IMR-90 (cell line): Measurements from ENCODE around the gene AMBN. TPM values are rescaled to one million over a fixed set of nuclear protein-coding genes. Genes with fewer than 3 reads are reported as not detected.
"Not testable (repeated sequence)": the region's sequence is repeated elsewhere in the genome, so short reads cannot be mapped to it uniquely, and the experiment has no call there.

ENCODE experiments used
- ATAC-seq: fragments of 200-7000 bp; cut with Tn5 transposase; 2 replicates; pipeline ENCODE4 v1.9.1; 2020; ENCODE audit warnings: low read depth, mild to moderate bottlenecking, moderate library complexity
- BruUV-seq: library from RNA; stranded (reverse); fragments of 400-500 nt; replicated peaks from 2 replicates; lab custom pipeline; 2021; lab: Mats Ljungman, UMichigan
- CTCF ChIA-PET: fragments of 300-600 bp; formaldehyde crosslinking; extraction: SDS; loops from one replicate; lab custom pipeline; 2021; ENCODE audit warnings: antibody characterized with exemption; lab: Yijun Ruan, JAX
- POLR2A ChIA-PET: fragments of 300-600 bp; sonication (Branson Sonifier 250); formaldehyde crosslinking; loops from one replicate; lab custom pipeline; 2022; ENCODE audit warnings: antibody characterized with exemption; ENCODE audit not compliant: unreplicated experiment; lab: Charles Lee
- DNase-seq: peaks from one replicate; pipeline ENCODE4 v3.0.0; 2013
- H2AFZ ChIP-seq: replicated peaks from 2 replicates; pipeline ENCODE3; 2013; ENCODE audit warnings: low read length, mild to moderate bottlenecking; ENCODE audit not compliant: poor library complexity
- H2AK5ac ChIP-seq: 2 replicates; pipeline ENCODE4 v1.6.1; 2013; ENCODE audit warnings: low read depth, low read length, inconsistent platforms
- H2AK9ac ChIP-seq: replicated peaks from 2 replicates; pipeline ENCODE3; 2013; ENCODE audit warnings: mild to moderate bottlenecking, low read depth, low read length, moderate library complexity; ENCODE audit not compliant: poor library complexity
- H2BK120ac ChIP-seq: 2 replicates; pipeline ENCODE4 v1.6.1; 2013; ENCODE audit warnings: low read depth, low read length, inconsistent platforms
- H2BK15ac ChIP-seq: 3 replicates; pipeline ENCODE4 v1.6.1; 2013; ENCODE audit warnings: low read depth, low read length, inconsistent platforms
- H2BK20ac ChIP-seq: 2 replicates; pipeline ENCODE4 v1.6.1; 2013; ENCODE audit warnings: low read depth, mild to moderate bottlenecking, inconsistent platforms, low read length, moderate library complexity
- H2BK5ac ChIP-seq: 2 replicates; pipeline ENCODE4 v1.6.1; 2013; ENCODE audit warnings: mild to moderate bottlenecking, low read depth, low read length, inconsistent platforms; ENCODE audit not compliant: poor library complexity, severe bottlenecking
- H3K14ac ChIP-seq: replicated peaks from 2 replicates; pipeline ENCODE4 v1.6.1; 2013; ENCODE audit warnings: low read depth, low read length, inconsistent platforms
- H3K18ac ChIP-seq: 2 replicates; pipeline ENCODE4 v1.6.1; 2013; ENCODE audit warnings: low read depth, low read length, control low read depth
- H3K23ac ChIP-seq: 2 replicates; pipeline ENCODE4 v1.6.1; 2013; ENCODE audit warnings: low read depth, low read length, inconsistent platforms
- H3K27ac ChIP-seq: 2 replicates; pipeline ENCODE4 v1.5.1; 2013; ENCODE audit warnings: mild to moderate bottlenecking, control low read depth, low read length; ENCODE audit not compliant: insufficient read depth
- H3K27me3 ChIP-seq: 2 replicates; pipeline ENCODE4 v1.6.1; 2013; ENCODE audit warnings: low read length; ENCODE audit not compliant: control insufficient read depth, insufficient read depth
- H3K36me3 ChIP-seq: 2 replicates; pipeline ENCODE4 v1.6.1; 2013; ENCODE audit warnings: low read length, mixed read lengths; ENCODE audit not compliant: control insufficient read depth, insufficient read depth
- H3K4ac ChIP-seq: 2 replicates; pipeline ENCODE4 v1.6.1; 2013; ENCODE audit warnings: low read depth, low read length, inconsistent platforms
- H3K4me1 ChIP-seq: 2 replicates; pipeline ENCODE4 v1.6.1; 2013; ENCODE audit warnings: low read length, mixed read lengths; ENCODE audit not compliant: control insufficient read depth, insufficient read depth
- H3K4me2 ChIP-seq: 2 replicates; pipeline ENCODE4 v1.6.1; 2013; ENCODE audit warnings: low read depth, mild to moderate bottlenecking, control low read depth, low read length, moderate library complexity
- H3K4me3 ChIP-seq: 2 replicates; pipeline ENCODE4 v1.5.1; 2013; ENCODE audit warnings: low read depth, mild to moderate bottlenecking, control low read depth, low read length, moderate library complexity; ENCODE audit not compliant: insufficient read depth
- H3K56ac ChIP-seq: 2 replicates; pipeline ENCODE4 v1.6.1; 2013; ENCODE audit warnings: low read length, inconsistent platforms; ENCODE audit not compliant: insufficient read depth; ENCODE audit errors: extremely low read depth
- H3K79me1 ChIP-seq, 2 experiments: 2 replicates each; pipeline ENCODE4 v1.6.1; 2013; ENCODE audit warnings: low read length in 2 of 2, inconsistent platforms in 1 of 2, low read depth in 1 of 2
- H3K9ac ChIP-seq: 2 replicates; pipeline ENCODE4 v1.6.1; 2013; ENCODE audit warnings: low read depth, low read length, control low read depth
- H3K9me1 ChIP-seq: 2 replicates; pipeline ENCODE4 v1.6.1; 2013; ENCODE audit warnings: low read length, inconsistent platforms; ENCODE audit not compliant: insufficient read depth
- H3K9me3 ChIP-seq: 2 replicates; pipeline ENCODE4 v1.6.1; 2013; ENCODE audit warnings: low read length; ENCODE audit not compliant: control insufficient read depth, insufficient read depth
- H4K20me1 ChIP-seq: 2 replicates; pipeline ENCODE4 v1.6.1; 2013; ENCODE audit warnings: low read length, inconsistent platforms; ENCODE audit not compliant: insufficient read depth
- H4K5ac ChIP-seq: 2 replicates; pipeline ENCODE4 v1.6.1; 2013; ENCODE audit warnings: mild to moderate bottlenecking, low read depth, low read length, control low read depth
- H4K8ac ChIP-seq, 2 experiments: 2 replicates each; pipeline ENCODE4 v1.6.1; 2013; ENCODE audit warnings: low read depth in 2 of 2, low read length in 2 of 2, control low read depth in 1 of 2, inconsistent platforms in 1 of 2
- H4K91ac ChIP-seq: 2 replicates; pipeline ENCODE4 v1.6.1; 2013; ENCODE audit warnings: low read depth, low read length, inconsistent platforms; ENCODE audit not compliant: insufficient read depth
- POLR2A ChIP-seq: IDR thresholded peaks from 2 replicates; pipeline ENCODE4 v1.6.1; 2012; ENCODE audit warnings: mild to moderate bottlenecking, low read depth, low read length
- RAD21 ChIP-seq: IDR thresholded peaks from 2 replicates; pipeline ENCODE4 v1.6.1; 2012; ENCODE audit warnings: low read length, improper control_type of control experiment
- SMC3 ChIP-seq: fragments of 150-350 bp; IDR thresholded peaks from 2 replicates; pipeline ENCODE4 v1.6.1; 2016; ENCODE audit warnings: low read depth, mild to moderate bottlenecking, antibody characterized with exemption, low read length, moderate library complexity
- WGBS, 2 experiments: methylation state at CpG; one replicate each; pipeline versions ENCODE4 v1.1.5 to v1.1.7; 2013; ENCODE audit warnings: missing lambda C conversion rate in 2 of 2; ENCODE audit not compliant: insufficient read length in 1 of 2; ENCODE audit errors: extremely low coverage in 2 of 2; 5-methylcytosine and 5-hydroxymethylcytosine counted together
- dilution Hi-C: fragments of 300-500 bp; cut with HindIII; formaldehyde crosslinking; loops from one replicate; pipeline ENCODE4 v1.14.3; 2018; ENCODE audit warnings: low sequenced_read_pairs; ENCODE audit not compliant: unreplicated experiment
- in situ Hi-C: fragments of 300-500 bp; cut with MboI; formaldehyde crosslinking; loops from 3 replicates; pipeline ENCODE4 v1.14.3; 2019; ENCODE audit warnings: low sequenced_read_pairs, inconsistent platforms, mixed read lengths
- intact Hi-C: fragments of 100-400 bp; cut with micrococcal nuclease; formaldehyde crosslinking; loops from 2 replicates; pipeline ENCODE4 v1.10.0; 2022
- polyA plus RNA-seq, 3 experiments: library from polyadenylated mRNA; depleted of rRNA; stranded (reverse); fragments of >200 nt; gene quantifications; 2 replicates each; pipeline ENCODE4 v1.2.3, GENCODE V29; 2012; ENCODE audit warnings: low replicate concordance in 1 of 3
- total RNA-seq: library from RNA; depleted of rRNA; stranded (reverse); fragments of >200 nt; gene quantifications from 2 replicates; pipeline ENCODE4 v1.2.3, GENCODE V29; 2012
- TF ChIP-seq, protein P1 (sequence below): fragments of 150-350 bp; IDR thresholded peaks from 2 replicates; pipeline ENCODE4 v1.6.1; 2017; ENCODE audit warnings: mild to moderate bottlenecking, antibody characterized with exemption, low read length, low read depth

The AMBN gene
- total and polyA plus RNA-seq, 2 of the 4 experiments (the other 2 are of a cell fraction) = not detected

DNA sequence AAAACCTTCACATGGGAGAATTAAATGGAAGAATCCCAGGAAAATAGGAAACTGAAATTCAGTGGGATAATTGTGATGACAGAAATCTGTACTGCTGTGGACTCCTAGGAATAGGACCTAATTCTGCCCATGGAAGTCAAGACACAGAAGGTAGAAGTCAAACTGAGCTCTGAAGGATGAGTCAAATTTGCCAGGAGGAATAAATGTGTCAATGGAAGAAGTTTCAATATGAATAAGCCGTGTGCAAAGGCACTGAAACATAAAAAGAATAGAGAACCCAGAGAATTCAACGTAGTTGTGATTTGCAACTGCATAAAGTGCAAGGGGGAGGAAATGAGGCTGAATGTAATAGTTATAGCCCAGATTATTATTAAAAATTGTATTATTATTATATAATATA is 48.1 kb downstream of the AMBN start:
- Histone ChIP-seq H3K4me1 (peaks cover 3% of the 10 kb centered on the region; the same call in 1 of the 2 replicates), H3K56ac (no peak overlapping the region), H3K4ac (no peak overlapping the region), H3K79me1 (no peaks in the 10 kb centered on the region), H3K27ac (no peak overlapping the region), H4K91ac (no peak overlapping the region), H2BK15ac (no peak overlapping the region), H3K4me3 (no peak overlapping the region), H2BK120ac (no peak overlapping the region), H4K8ac (no peak overlapping the region), H3K9me1 (no peaks in the 10 kb centered on the region), H2BK20ac (no peak overlapping the region), H2BK5ac (no peak overlapping the region), H3K18ac (no peak overlapping the region), H3K4me2 (no peak overlapping the region), H2AFZ (no peak overlapping the region), H3K9ac (no peak overlapping the region), H3K23ac (no peak overlapping the region), H2AK5ac (no peak overlapping the region), H3K27me3 (no peaks in the 10 kb centered on the region; the same call in 1 of the 2 replicates), H2AK9ac (no peak overlapping the region), H3K36me3 (no peaks in the 10 kb centered on the region), H3K14ac (no peak overlapping the region), H4K5ac (no peak overlapping the region), H4K20me1 (no peaks in the 10 kb centered on the region), H3K9me3 (no peaks in the 10 kb centered on the region)
- ATAC-seq = no peak
- no peak for DNase-seq
- no peak for TF ChIP-seq POLR2A
- TF ChIP-seq, protein P1, sequence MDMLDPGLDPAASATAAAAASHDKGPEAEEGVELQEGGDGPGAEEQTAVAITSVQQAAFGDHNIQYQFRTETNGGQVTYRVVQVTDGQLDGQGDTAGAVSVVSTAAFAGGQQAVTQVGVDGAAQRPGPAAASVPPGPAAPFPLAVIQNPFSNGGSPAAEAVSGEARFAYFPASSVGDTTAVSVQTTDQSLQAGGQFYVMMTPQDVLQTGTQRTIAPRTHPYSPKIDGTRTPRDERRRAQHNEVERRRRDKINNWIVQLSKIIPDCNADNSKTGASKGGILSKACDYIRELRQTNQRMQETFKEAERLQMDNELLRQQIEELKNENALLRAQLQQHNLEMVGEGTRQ = no peak
- TF ChIP-seq RAD21 = no peak
- TF ChIP-seq SMC3 = no peak
- in situ Hi-C loops = loop anchor here (25.0 kb wide), 1 partner anchor 922 kb away; no protein-coding TSS in a partner anchor
- dilution Hi-C loops = no loop called here
- 60% methylated on average over 1 of the region's 2 CpGs; no CpG with 5 or more reads in 1 of the 2 experiments for WGBS, 2 experiments
- BruUV-seq = no TSS peak
- ChIA-PET CTCF (no interaction called here), POLR2A (no interaction called here)
- intact Hi-C loops = no loop called here

DNA sequence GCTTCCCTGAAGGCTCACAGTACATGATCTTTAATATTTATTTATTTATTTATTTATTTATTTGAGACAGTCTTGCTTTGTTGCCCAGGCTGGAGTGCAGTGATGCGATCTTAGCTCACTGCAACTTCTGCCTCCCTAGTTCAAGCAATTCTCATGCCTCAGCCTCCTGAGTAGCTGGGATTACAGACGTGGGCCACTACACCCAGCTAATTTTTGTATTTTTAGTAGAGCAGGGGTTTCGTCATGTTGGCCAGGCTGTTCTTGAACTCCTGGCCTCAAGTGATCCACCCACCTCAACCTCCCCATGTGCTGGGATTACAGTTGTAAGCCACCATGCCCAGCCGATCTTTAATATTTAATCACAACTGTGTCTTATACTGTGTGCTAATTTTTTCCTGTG is 58.7 kb downstream of the AMBN start:
- H3K27me3 ChIP-seq, H3K79me1 ChIP-seq, H3K4ac ChIP-seq, H3K36me3 ChIP-seq, H2AK9ac ChIP-seq, H3K18ac ChIP-seq, H4K20me1 ChIP-seq, dilution Hi-C loops, H3K9ac ChIP-seq, H4K8ac ChIP-seq, H3K14ac ChIP-seq, POLR2A ChIA-PET, H2BK120ac ChIP-seq, H2AK5ac ChIP-seq, H4K91ac ChIP-seq, H3K56ac ChIP-seq, CTCF ChIA-PET, BruUV-seq, H3K23ac ChIP-seq, H2BK20ac ChIP-seq, ATAC-seq, H3K9me3 ChIP-seq, H3K9me1 ChIP-seq, H2BK5ac ChIP-seq, H4K5ac ChIP-seq, H3K27ac ChIP-seq, intact Hi-C loops, H2AFZ ChIP-seq, H3K4me2 ChIP-seq, H3K4me3 ChIP-seq, in situ Hi-C loops, H2BK15ac ChIP-seq, H3K4me1 ChIP-seq, DNase-seq: not testable (repeated sequence)
- no CpG with 5 or more reads among the region's 4 CpGs for WGBS, 2 experiments
